PFSK-1 (cell line): ENCODE data around the gene AKR1D1.

Experiments
- TAF1 ChIP-seq: IDR thresholded peaks from 2 replicates; pipeline ENCODE4 v1.6.1; 2012; ENCODE audit warnings: low read length, control low read depth, borderline replicate concordance; ENCODE audit not compliant: insufficient read depth
- TF ChIP-seq, protein P1 (sequence below), 2 experiments: IDR thresholded peaks; 2 replicates each; pipeline versions ENCODE4 v1.6.1 to v1.8.0; 2011 to 2012; ENCODE audit warnings: low read depth in 2 of 2, low read length in 2 of 2, control low read depth in 1 of 2, inconsistent platforms in 1 of 2, mild to moderate bottlenecking in 1 of 2, moderate library complexity in 1 of 2; ENCODE audit not compliant: insufficient read depth in 1 of 2

GRCh38 chr7:138091032-138091431, 14.8 kb downstream of the AKR1D1 start:
- TF ChIP-seq, protein P1, sequence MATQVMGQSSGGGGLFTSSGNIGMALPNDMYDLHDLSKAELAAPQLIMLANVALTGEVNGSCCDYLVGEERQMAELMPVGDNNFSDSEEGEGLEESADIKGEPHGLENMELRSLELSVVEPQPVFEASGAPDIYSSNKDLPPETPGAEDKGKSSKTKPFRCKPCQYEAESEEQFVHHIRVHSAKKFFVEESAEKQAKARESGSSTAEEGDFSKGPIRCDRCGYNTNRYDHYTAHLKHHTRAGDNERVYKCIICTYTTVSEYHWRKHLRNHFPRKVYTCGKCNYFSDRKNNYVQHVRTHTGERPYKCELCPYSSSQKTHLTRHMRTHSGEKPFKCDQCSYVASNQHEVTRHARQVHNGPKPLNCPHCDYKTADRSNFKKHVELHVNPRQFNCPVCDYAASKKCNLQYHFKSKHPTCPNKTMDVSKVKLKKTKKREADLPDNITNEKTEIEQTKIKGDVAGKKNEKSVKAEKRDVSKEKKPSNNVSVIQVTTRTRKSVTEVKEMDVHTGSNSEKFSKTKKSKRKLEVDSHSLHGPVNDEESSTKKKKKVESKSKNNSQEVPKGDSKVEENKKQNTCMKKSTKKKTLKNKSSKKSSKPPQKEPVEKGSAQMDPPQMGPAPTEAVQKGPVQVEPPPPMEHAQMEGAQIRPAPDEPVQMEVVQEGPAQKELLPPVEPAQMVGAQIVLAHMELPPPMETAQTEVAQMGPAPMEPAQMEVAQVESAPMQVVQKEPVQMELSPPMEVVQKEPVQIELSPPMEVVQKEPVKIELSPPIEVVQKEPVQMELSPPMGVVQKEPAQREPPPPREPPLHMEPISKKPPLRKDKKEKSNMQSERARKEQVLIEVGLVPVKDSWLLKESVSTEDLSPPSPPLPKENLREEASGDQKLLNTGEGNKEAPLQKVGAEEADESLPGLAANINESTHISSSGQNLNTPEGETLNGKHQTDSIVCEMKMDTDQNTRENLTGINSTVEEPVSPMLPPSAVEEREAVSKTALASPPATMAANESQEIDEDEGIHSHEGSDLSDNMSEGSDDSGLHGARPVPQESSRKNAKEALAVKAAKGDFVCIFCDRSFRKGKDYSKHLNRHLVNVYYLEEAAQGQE (IDR thresholded peaks at IDR 0.05; ENCODE audit: insufficient read depth in 1 of 2, low read depth in 2 of 2, low read length in 2 of 2), result no peak
- no peak for TF ChIP-seq TAF1
